Renal cortex interstitium (tissue), 11 donors: ENCODE measurements around the gene SETD1B. TPM values are rescaled to one million over a fixed set of nuclear protein-coding genes. Genes with fewer than 3 reads are reported as not detected.

Experiments used
- DNase-seq, 11 donors: peaks; one replicate each; pipeline ENCODE4 v3.0.0-alpha.2; 2013; ENCODE audit warnings: low read depth in 9 of 11, low spot score in 4 of 11; ENCODE audit errors: extremely low read depth in 1 of 11
- polyA plus RNA-seq, 3 donors: library from polyadenylated mRNA; unstranded; fragments of 120-200 nt; gene quantifications; one replicate each; pipeline ENCODE4 v1.2.1, GENCODE V29; 2013; ENCODE audit not compliant: insufficient read length in 3 of 3

Gene SETD1B
- polyA plus RNA-seq, 3 donors = 14.1 to 17.3 (median 17.1) TPM

- DNase-seq = no peak
Observed at GRCh38 chr12:121804417-121805111, 755 bp downstream of the SETD1B start.

GRCh38 chr12:121805171-121806008 lies 1.6 kb downstream of the SETD1B start:
- no peak for DNase-seq

- no peak for DNase-seq
Observed at GRCh38 chr12:121806009-121806545, 2.3 kb downstream of the SETD1B start.

GRCh38 chr12:121806546-121807423 lies 3.0 kb downstream of the SETD1B start:
- no peak for DNase-seq

- DNase-seq = no peak
Observed at GRCh38 chr12:121807642-121808347, 4.0 kb downstream of the SETD1B start.

GRCh38 chr12:121808623-121809022 lies 4.8 kb downstream of the SETD1B start:
- no peak for DNase-seq

- DNase-seq = no peak
Observed at GRCh38 chr12:121809712-121810116, 5.9 kb downstream of the SETD1B start.

GRCh38 chr12:121810234-121810817 lies 6.5 kb downstream of the SETD1B start:
- no peak for DNase-seq

- no peak for DNase-seq
Observed at GRCh38 chr12:121810833-121811433, 7.1 kb downstream of the SETD1B start.

GRCh38 chr12:121811434-121812319 lies 7.9 kb downstream of the SETD1B start:
- DNase-seq = no peak

- DNase-seq = no peak
Observed at GRCh38 chr12:121812320-121812871, 8.6 kb downstream of the SETD1B start.

- no peak for DNase-seq
Observed at GRCh38 chr12:121812921-121813896, 9.4 kb downstream of the SETD1B start.

- no peak for DNase-seq
Observed at GRCh38 chr12:121813951-121814350, 10.1 kb downstream of the SETD1B start.

GRCh38 chr12:121814429-121815119 lies 10.8 kb downstream of the SETD1B start:
- DNase-seq = no peak

- no peak for DNase-seq
Observed at GRCh38 chr12:121815263-121815662, 11.5 kb downstream of the SETD1B start.
